ENCODE data around the gene NINJ1.

Gene NINJ1

GRCh38 chr9:93081081-93081529 lies 52.9 kb downstream of the NINJ1 start:
- Histone ChIP-seq H3K27me3 (ENCODE audit: insufficient read depth, low read depth, severe bottlenecking) (no peaks in the 10 kb centered on the region), H3K36me3 (no peaks in the 10 kb centered on the region), H3K27ac (no peak overlapping the region), H3K4me3 (ENCODE audit: low read depth, low read length) (no peak overlapping the region), H3K9me3 (ENCODE audit: severe bottlenecking) (peaks cover 2% of the 10 kb centered on the region)
- no peak for DNase-seq
- TF ChIP-seq CTCF (IDR thresholded peaks at IDR 0.05; ENCODE audit: low read depth, low read length) = no peak

DNA sequence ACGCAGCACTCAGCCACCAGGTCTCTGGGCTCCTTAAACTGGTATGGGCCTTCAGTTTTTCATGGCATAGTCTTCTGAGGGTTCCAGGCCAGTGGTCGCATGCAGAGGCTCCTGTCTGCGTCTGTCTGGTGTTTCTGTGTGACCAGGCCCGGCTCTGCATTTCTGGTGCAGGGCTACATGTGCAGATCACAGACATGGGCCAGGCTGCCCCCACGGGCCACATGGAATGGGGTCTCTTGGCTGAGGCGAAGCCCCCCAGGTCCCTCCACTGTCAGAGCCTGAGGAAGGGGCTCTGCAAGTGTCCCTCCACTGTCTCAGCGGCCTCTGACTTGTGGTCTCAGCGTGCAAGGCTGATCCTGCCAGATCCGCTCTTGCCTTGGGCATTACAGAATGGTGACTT lies 53.6 kb downstream of the NINJ1 start:
- no peak for DNase-seq
- Histone ChIP-seq H3K36me3 (no peaks in the 10 kb centered on the region), H3K9me3 (ENCODE audit: severe bottlenecking) (no peaks in the 10 kb centered on the region), H3K27me3 (ENCODE audit: insufficient read depth, low read depth, severe bottlenecking) (no peaks in the 10 kb centered on the region), H3K27ac (no peak overlapping the region), H3K4me3 (ENCODE audit: low read depth, low read length) (no peak overlapping the region)
- TF ChIP-seq CTCF (IDR thresholded peaks at IDR 0.05; ENCODE audit: low read depth, low read length) = no peak

- H3K4me3 ChIP-seq (ENCODE audit: low read depth, low read length) = no peak overlapping the region
- no peak overlapping the region for H3K27ac ChIP-seq
- no peaks in the 10 kb centered on the region for H3K27me3 ChIP-seq (ENCODE audit: insufficient read depth, low read depth, severe bottlenecking)
- H3K36me3 ChIP-seq = no peaks in the 10 kb centered on the region
- no peak for TF ChIP-seq CTCF (IDR thresholded peaks at IDR 0.05; ENCODE audit: low read depth, low read length)
- H3K9me3 ChIP-seq (ENCODE audit: severe bottlenecking) = no peaks in the 10 kb centered on the region
- DNase-seq = no peak
Observed at GRCh38 chr9:93079371-93079770, 54.7 kb downstream of the NINJ1 start.

DNA sequence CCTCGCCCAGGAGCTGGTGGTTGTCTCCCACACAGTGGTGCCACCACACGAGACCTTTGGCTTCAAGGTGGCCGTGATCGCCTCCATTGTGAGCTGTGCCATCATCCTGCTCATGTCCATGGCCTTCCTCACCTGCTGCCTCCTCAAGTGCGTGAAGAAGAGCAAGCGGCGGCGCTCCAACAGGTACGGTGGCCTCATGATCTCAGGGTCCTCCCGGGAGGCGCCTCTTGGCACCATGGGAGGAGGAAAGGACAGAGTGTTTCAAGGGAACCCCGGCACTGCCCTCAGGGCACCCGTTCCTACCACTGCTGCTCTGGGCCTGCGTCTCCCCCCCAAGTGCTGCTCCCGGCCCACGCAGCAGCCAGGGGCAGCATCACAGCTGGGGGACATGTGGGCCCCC lies 56.2 kb downstream of the NINJ1 start:
- H3K36me3 ChIP-seq = no peaks in the 10 kb centered on the region
- no peak overlapping the region for H3K27ac ChIP-seq
- TF ChIP-seq CTCF (IDR thresholded peaks at IDR 0.05; ENCODE audit: low read depth, low read length) = no peak
- no peak overlapping the region for H3K4me3 ChIP-seq (ENCODE audit: low read depth, low read length)
- H3K9me3 ChIP-seq (ENCODE audit: severe bottlenecking) = no peaks in the 10 kb centered on the region
- no peak for DNase-seq
- no peaks in the 10 kb centered on the region for H3K27me3 ChIP-seq (ENCODE audit: insufficient read depth, low read depth, severe bottlenecking)

DNA sequence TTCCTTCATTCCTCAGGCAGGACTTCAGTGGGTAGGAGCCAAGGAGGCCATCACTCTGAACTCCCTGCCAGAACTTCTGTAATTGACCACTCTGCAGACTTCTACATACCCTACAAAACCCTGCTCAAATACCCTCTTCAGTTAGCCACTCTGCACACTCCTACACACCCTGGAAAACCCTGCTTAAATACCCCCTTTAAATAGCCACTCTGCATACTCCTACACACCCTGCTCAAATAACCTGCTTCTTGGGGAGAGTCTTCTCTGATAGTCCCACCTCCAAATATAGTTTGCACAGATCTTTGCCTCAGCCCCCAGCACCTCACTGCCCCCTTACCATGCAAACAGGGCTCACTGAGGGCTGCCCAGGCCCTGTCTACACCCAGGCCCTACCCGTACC lies 56.7 kb downstream of the NINJ1 start:
- Histone ChIP-seq H3K27ac (no peak overlapping the region), H3K36me3 (no peaks in the 10 kb centered on the region), H3K4me3 (ENCODE audit: low read depth, low read length) (no peak overlapping the region), H3K27me3 (ENCODE audit: insufficient read depth, low read depth, severe bottlenecking) (no peaks in the 10 kb centered on the region), H3K9me3 (ENCODE audit: severe bottlenecking) (no peaks in the 10 kb centered on the region)
- DNase-seq = no peak
- no peak for TF ChIP-seq CTCF (IDR thresholded peaks at IDR 0.05; ENCODE audit: low read depth, low read length)

- Histone ChIP-seq H3K27me3 (ENCODE audit: insufficient read depth, low read depth, severe bottlenecking) (no peaks in the 10 kb centered on the region), H3K27ac (no peak overlapping the region), H3K9me3 (ENCODE audit: severe bottlenecking) (no peaks in the 10 kb centered on the region), H3K36me3 (no peaks in the 10 kb centered on the region), H3K4me3 (ENCODE audit: low read depth, low read length) (no peak overlapping the region)
- TF ChIP-seq CTCF (IDR thresholded peaks at IDR 0.05; ENCODE audit: low read depth, low read length) = no peak
- no peak for DNase-seq
Observed at GRCh38 chr9:93076792-93077128, 57.3 kb downstream of the NINJ1 start.
